HCT116 (cell line): ENCODE data around the gene MSI2.

Experiments used
- CTCF ChIP-seq, 3 experiments: fragments of 200-600 bp in 1 of 3; sonication (generic) in 1 of 3; IDR thresholded peaks in 2 of 3; conservative IDR thresholded peaks in 1 of 3; 2 replicates each; pipeline ENCODE4 v1.5.1; 2012 to 2017; ENCODE audit warnings: low read depth in 2 of 3, low read length in 2 of 3, antibody characterized with exemption in 1 of 3, borderline replicate concordance in 1 of 3, control low read depth in 1 of 3, mild to moderate bottlenecking in 1 of 3, mixed read lengths in 1 of 3, mixed run types in 1 of 3, moderate library complexity in 1 of 3; ENCODE audit not compliant: insufficient read depth in 1 of 3
- EGR1 ChIP-seq: IDR thresholded peaks from 2 replicates; pipeline ENCODE4 v1.6.1; 2012; ENCODE audit warnings: low read depth
- EZH2 ChIP-seq: fragments of 200-600 bp; sonication (generic); IDR thresholded peaks from 2 replicates; pipeline ENCODE4 v1.6.1; 2017; ENCODE audit warnings: antibody characterized with exemption, mixed run types
- EZH2phosphoT487 ChIP-seq: fragments of 200-600 bp; IDR thresholded peaks from 2 replicates; pipeline ENCODE4 v1.6.1; 2018; ENCODE audit warnings: antibody characterized with exemption, borderline replicate concordance
- POLR2A ChIP-seq: IDR thresholded peaks from 2 replicates; pipeline ENCODE4 v1.7.0; 2011; ENCODE audit warnings: borderline replicate concordance; ENCODE audit not compliant: insufficient read depth, insufficient read length; ENCODE audit errors: extremely low read depth
- POLR2AphosphoS5 ChIP-seq: IDR thresholded peaks from 2 replicates; pipeline ENCODE4 v1.6.1; 2011; ENCODE audit warnings: mild to moderate bottlenecking, low read depth, low read length, moderate library complexity
- REST ChIP-seq: IDR thresholded peaks from 2 replicates; pipeline ENCODE4 v1.6.1; 2012; ENCODE audit warnings: low read depth
- SRF ChIP-seq: IDR thresholded peaks from 2 replicates; pipeline ENCODE4 v1.6.1; 2012; ENCODE audit warnings: low read depth
- YY1 ChIP-seq: IDR thresholded peaks from 2 replicates; pipeline ENCODE4 v1.6.1; 2011; ENCODE audit warnings: low read length, low read depth, moderate library complexity, mild to moderate bottlenecking; ENCODE audit not compliant: insufficient replicate concordance; ENCODE audit errors: extremely low read depth
- ZNF274 ChIP-seq: fragments of 200-500 bp; sonication (Bioruptor generic); IDR thresholded peaks from 2 replicates; pipeline ENCODE4 v1.6.1; 2014; ENCODE audit warnings: mild to moderate bottlenecking, low read depth, low read length, inconsistent platforms
- TF ChIP-seq, protein P1 (sequence below): IDR thresholded peaks from 2 replicates; pipeline ENCODE4 v1.6.1; 2012
- TF ChIP-seq, protein P2 (sequence below): IDR thresholded peaks from 2 replicates; pipeline ENCODE4 v1.6.1; 2011; ENCODE audit warnings: mild to moderate bottlenecking, low read length, moderate library complexity; ENCODE audit not compliant: insufficient replicate concordance; ENCODE audit errors: extremely low read depth

- TF ChIP-seq CTCF (IDR thresholded peaks at IDR 0.05 in 2 of 3, conservative IDR thresholded peaks at IDR 0.05 in 1 of 3; ENCODE audit: borderline replicate concordance in 1 of 3, insufficient read depth in 1 of 3, low read depth in 2 of 3, low read length in 2 of 3) (no peak), YY1 (no peak), REST (no peak), ZNF274 (no peak), POLR2A (no peak), EZH2 (no peak), EZH2phosphoT487 (no peak), EGR1 (no peak), POLR2AphosphoS5 (no peak), SRF (no peak)
- TF ChIP-seq, protein P1, sequence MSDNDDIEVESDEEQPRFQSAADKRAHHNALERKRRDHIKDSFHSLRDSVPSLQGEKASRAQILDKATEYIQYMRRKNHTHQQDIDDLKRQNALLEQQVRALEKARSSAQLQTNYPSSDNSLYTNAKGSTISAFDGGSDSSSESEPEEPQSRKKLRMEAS: no peak
- TF ChIP-seq, protein P2, sequence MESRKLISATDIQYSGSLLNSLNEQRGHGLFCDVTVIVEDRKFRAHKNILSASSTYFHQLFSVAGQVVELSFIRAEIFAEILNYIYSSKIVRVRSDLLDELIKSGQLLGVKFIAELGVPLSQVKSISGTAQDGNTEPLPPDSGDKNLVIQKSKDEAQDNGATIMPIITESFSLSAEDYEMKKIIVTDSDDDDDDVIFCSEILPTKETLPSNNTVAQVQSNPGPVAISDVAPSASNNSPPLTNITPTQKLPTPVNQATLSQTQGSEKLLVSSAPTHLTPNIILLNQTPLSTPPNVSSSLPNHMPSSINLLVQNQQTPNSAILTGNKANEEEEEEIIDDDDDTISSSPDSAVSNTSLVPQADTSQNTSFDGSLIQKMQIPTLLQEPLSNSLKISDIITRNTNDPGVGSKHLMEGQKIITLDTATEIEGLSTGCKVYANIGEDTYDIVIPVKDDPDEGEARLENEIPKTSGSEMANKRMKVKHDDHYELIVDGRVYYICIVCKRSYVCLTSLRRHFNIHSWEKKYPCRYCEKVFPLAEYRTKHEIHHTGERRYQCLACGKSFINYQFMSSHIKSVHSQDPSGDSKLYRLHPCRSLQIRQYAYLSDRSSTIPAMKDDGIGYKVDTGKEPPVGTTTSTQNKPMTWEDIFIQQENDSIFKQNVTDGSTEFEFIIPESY: no peak
Measured at GRCh38 chr17:57595426-57595825, 339.1 kb downstream of the MSI2 start.
